Astrocyte (in vitro differentiated cells and primary cell): Measurements from ENCODE around the gene SERPINF2. TPM values are rescaled to one million over a fixed set of nuclear protein-coding genes. Genes with fewer than 3 reads are reported as not detected.

Source experiments
- DNase-seq: peaks from one replicate; pipeline ENCODE4 v3.0.0-alpha.2; 2010; ENCODE audit warnings: low read depth
- FAIRE-seq: peaks from 2 replicates; lab custom pipeline; 2011; peaks lifted over from hg19 to GRCh38; lab: Jason Lieb, UNC
- H2AFZ ChIP-seq: 2 replicates; pipeline ENCODE4 v1.6.0; 2012; ENCODE audit warnings: low read depth, low read length, inconsistent platforms
- H3K27ac ChIP-seq: 2 replicates; pipeline ENCODE4 v1.5.1; 2011; ENCODE audit warnings: low read depth, low read length, inconsistent platforms
- H3K27me3 ChIP-seq: 2 replicates; pipeline ENCODE4 v1.6.0; 2011; ENCODE audit warnings: low read length, inconsistent platforms; ENCODE audit not compliant: insufficient read depth
- H3K36me3 ChIP-seq: 2 replicates; pipeline ENCODE4 v1.5.1; 2011; ENCODE audit warnings: low read length, inconsistent platforms; ENCODE audit not compliant: insufficient read depth
- H3K4me1 ChIP-seq: 2 replicates; pipeline ENCODE4 v1.5.1; 2011; ENCODE audit warnings: low read length, inconsistent platforms; ENCODE audit not compliant: insufficient read depth
- H3K4me2 ChIP-seq: 2 replicates; pipeline ENCODE4 v1.6.0; 2012; ENCODE audit warnings: low read length, inconsistent platforms
- H3K4me3 ChIP-seq: 2 replicates; pipeline ENCODE4 v1.5.1; 2011; ENCODE audit warnings: low read depth, mild to moderate bottlenecking, low read length, inconsistent platforms; ENCODE audit not compliant: insufficient read depth
- H3K79me2 ChIP-seq: 2 replicates; pipeline ENCODE4 v1.6.0; 2012; ENCODE audit warnings: mild to moderate bottlenecking, low read length, inconsistent platforms; ENCODE audit not compliant: insufficient read depth
- H3K9ac ChIP-seq: 2 replicates; pipeline ENCODE4 v1.6.0; 2012; ENCODE audit warnings: mild to moderate bottlenecking, low read length, inconsistent platforms
- H3K9me3 ChIP-seq: 2 replicates; pipeline ENCODE4 v1.5.1; 2012; ENCODE audit warnings: low read depth, mild to moderate bottlenecking, low read length, inconsistent platforms; ENCODE audit not compliant: insufficient read depth
- H4K20me1 ChIP-seq: 2 replicates; pipeline ENCODE4 v1.6.0; 2012; ENCODE audit warnings: low read length, inconsistent platforms; ENCODE audit not compliant: insufficient read depth
- H3K27ac Mint-ChIP-seq: one replicate; pipeline ENCODE4 v1.8.0; 2021; ENCODE audit warnings: mild to moderate bottlenecking, mixed read lengths; ENCODE audit not compliant: unreplicated experiment
- H3K27me3 Mint-ChIP-seq: one replicate; pipeline ENCODE4 v1.8.0; 2021; ENCODE audit warnings: low read depth, mixed read lengths; ENCODE audit not compliant: unreplicated experiment
- H3K36me3 Mint-ChIP-seq: one replicate; pipeline ENCODE4 v1.8.0; 2021; ENCODE audit warnings: low read depth, mixed read lengths; ENCODE audit not compliant: unreplicated experiment
- H3K4me1 Mint-ChIP-seq: one replicate; pipeline ENCODE4 v1.8.0; 2021; ENCODE audit warnings: low read depth, mixed read lengths; ENCODE audit not compliant: unreplicated experiment
- H3K4me3 Mint-ChIP-seq: one replicate; pipeline ENCODE4 v1.8.0; 2021; ENCODE audit warnings: mild to moderate bottlenecking, moderate library complexity, mixed read lengths; ENCODE audit not compliant: unreplicated experiment
- H3K9me3 Mint-ChIP-seq: one replicate; pipeline ENCODE4 v1.8.0; 2021; ENCODE audit warnings: mild to moderate bottlenecking, mixed read lengths; ENCODE audit not compliant: unreplicated experiment
- CTCF ChIP-seq: IDR thresholded peaks from 2 replicates; pipeline ENCODE4 v1.5.1; 2011; ENCODE audit warnings: low read depth, mild to moderate bottlenecking, inconsistent platforms, low read length, moderate library complexity; ENCODE audit not compliant: insufficient read depth
- EZH2 ChIP-seq: IDR thresholded peaks from 2 replicates; pipeline ENCODE4 v1.6.1; 2012; ENCODE audit warnings: mild to moderate bottlenecking, low read length, inconsistent platforms; ENCODE audit not compliant: insufficient read depth
- total RNA-seq: library from RNA; stranded (reverse); gene quantifications from 2 replicates; pipeline ENCODE4 v1.2.1, GENCODE V29; 2021

Gene SERPINF2
- total RNA-seq, 1 donor from 2014 or later, result 0.11 TPM

- Mint-ChIP-seq H3K4me1 (no peaks in the 10 kb centered on the region), H3K27ac (no peak overlapping the region), H3K4me3 (no peak overlapping the region), H3K36me3 (no peaks in the 10 kb centered on the region), H3K27me3 (peaks cover 12% of the 10 kb centered on the region), H3K9me3 (no peaks in the 10 kb centered on the region)
- H4K20me1 ChIP-seq, result no peaks in the 10 kb centered on the region
- no peak overlapping the region for H3K4me2 ChIP-seq
- H3K27ac ChIP-seq, result no peak overlapping the region
- H2AFZ ChIP-seq, result no peak overlapping the region
- peaks cover 4% of the 10 kb centered on the region for H3K27me3 ChIP-seq
- TF ChIP-seq EZH2 (no peak), CTCF (no peak)
- peaks cover 7% of the 10 kb centered on the region for H3K9me3 ChIP-seq
- H3K4me3 ChIP-seq, result no peak overlapping the region
- H3K79me2 ChIP-seq, result no peaks in the 10 kb centered on the region
- FAIRE-seq (no peak), DNase-seq (no peak)
- H3K4me1 ChIP-seq, result no peaks in the 10 kb centered on the region
- no peaks in the 10 kb centered on the region for H3K36me3 ChIP-seq
- H3K9ac ChIP-seq, result no peak overlapping the region
Measured at GRCh38 chr17:1752425-1753262, 10.0 kb downstream of the SERPINF2 start.

GRCh38 chr17:1753767-1754429 is 11.2 kb downstream of the SERPINF2 start:
- Histone ChIP-seq H3K79me2 (no peaks in the 10 kb centered on the region), H4K20me1 (no peaks in the 10 kb centered on the region), H3K36me3 (no peaks in the 10 kb centered on the region), H3K4me1 (no peaks in the 10 kb centered on the region), H3K27ac (no peak overlapping the region), H3K4me2 (no peak overlapping the region), H2AFZ (no peak overlapping the region), H3K27me3 (peaks cover 4% of the 10 kb centered on the region), H3K4me3 (no peak overlapping the region), H3K9ac (no peak overlapping the region), H3K9me3 (no peaks in the 10 kb centered on the region)
- FAIRE-seq, result no peak
- no peaks in the 10 kb centered on the region for H3K36me3 Mint-ChIP-seq
- DNase-seq, result no peak
- H3K27ac Mint-ChIP-seq, result no peak overlapping the region
- H3K4me1 Mint-ChIP-seq, result no peaks in the 10 kb centered on the region
- TF ChIP-seq CTCF, result no peak
- TF ChIP-seq EZH2, result no peak
- H3K4me3 Mint-ChIP-seq, result no peak overlapping the region
- H3K27me3 Mint-ChIP-seq, result peaks cover 12% of the 10 kb centered on the region
- H3K9me3 Mint-ChIP-seq, result no peaks in the 10 kb centered on the region
